ENCODE data around the gene ENTR1. TPM values are rescaled to one million over a fixed set of nuclear protein-coding genes. Genes with fewer than 3 reads are reported as not detected.

Gene ENTR1
- total and polyA plus RNA-seq, 2 of the 13 experiments (the other 11 are each of a cell fraction or from before 2014, with no cell fraction given) = 70.1 to 76.4 TPM

DNA sequence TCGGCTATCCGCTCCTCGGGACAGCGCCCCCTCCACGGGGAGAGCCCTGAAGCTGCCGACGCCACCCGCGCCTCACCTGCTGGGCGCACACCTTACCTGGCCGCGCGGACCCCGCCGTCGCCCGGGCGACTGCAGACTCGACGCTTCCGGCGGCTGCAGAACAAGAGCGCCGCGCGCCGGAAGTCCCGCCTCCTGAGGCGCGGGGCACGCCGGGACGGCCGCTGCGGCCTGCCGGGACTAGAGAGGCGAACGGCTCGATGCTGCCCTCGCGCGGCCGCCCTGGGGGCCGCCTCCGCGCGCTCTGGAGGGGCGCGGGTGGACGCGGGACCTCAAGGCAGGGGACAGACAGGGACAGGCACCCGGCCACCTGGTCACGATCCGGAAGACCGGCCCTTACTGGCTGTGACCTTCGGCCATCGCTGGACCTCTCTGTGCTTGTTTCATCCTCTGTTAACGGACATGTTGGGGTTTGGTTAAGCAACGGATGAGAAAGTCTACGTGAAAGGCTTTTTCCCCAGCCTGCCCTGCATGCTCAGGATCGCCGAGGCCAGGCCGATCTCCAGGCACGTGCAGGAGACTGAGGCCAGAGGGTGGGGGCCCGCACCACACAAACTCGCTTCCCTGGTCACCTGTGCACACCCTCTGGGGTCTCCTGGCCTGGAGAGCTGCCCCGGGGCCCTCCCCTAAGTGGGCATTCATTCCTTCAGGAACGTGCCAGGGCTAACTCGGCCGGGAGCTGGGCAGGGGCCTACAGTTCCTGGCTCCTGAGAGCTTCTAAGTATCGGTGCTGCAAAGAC lies 10.2 kb downstream of the ENTR1 start, which contains the start of gene SNAPC4 (continued):
- TF ChIP-seq ZNF280D (CRISPR knock-in tag; IDR thresholded peaks at IDR 0.05) (no peak), RBM22 (optimal IDR thresholded peaks at IDR 0.05; ENCODE audit: low read length) (no peak), HIVEP1 (CRISPR knock-in tag; IDR thresholded peaks at IDR 0.05) (no peak), DR1 (CRISPR knock-in tag; IDR thresholded peaks at IDR 0.05) (peak; percentile 45; the same call in 1 of the 2 replicates), RAD21 (CRISPR knock-in tag; IDR thresholded peaks at IDR 0.05) (peak; percentile 95), ZNF550 (CRISPR knock-in tag; IDR thresholded peaks at IDR 0.05; ENCODE audit: borderline replicate concordance) (no peak), ATF6 (CRISPR knock-in tag; conservative IDR thresholded peaks at IDR 0.05) (no peak), ZNF878 (CRISPR knock-in tag; IDR thresholded peaks at IDR 0.05) (no peak), ZKSCAN5 (CRISPR knock-in tag; IDR thresholded peaks at IDR 0.05) (no peak), SP1 (IDR thresholded peaks at IDR 0.05) (no peak), SP1 (CRISPR knock-in tag; IDR thresholded peaks at IDR 0.05) (no peak; the same call in 1 of the 2 replicates), TRAFD1 (CRISPR knock-in tag; IDR thresholded peaks at IDR 0.05; ENCODE audit: borderline replicate concordance) (no peak), NRL (CRISPR knock-in tag; IDR thresholded peaks at IDR 0.05; ENCODE audit: borderline replicate concordance) (no peak; the same call in 1 of the 2 replicates), TAF1 (CRISPR knock-in tag; IDR thresholded peaks at IDR 0.05) (peak; percentile 82), MAFK (conservative IDR thresholded peaks at IDR 0.05 in 1 of 2, IDR thresholded peaks at IDR 0.05 in 1 of 2; ENCODE audit: low read length in 2 of 2) (no peak), ZNF564 (CRISPR knock-in tag; IDR thresholded peaks at IDR 0.05) (no peak), ZSCAN20 (CRISPR knock-in tag; IDR thresholded peaks at IDR 0.05; ENCODE audit: borderline replicate concordance) (peak; percentile 46; the same call in 1 of the 2 replicates)
- TF ChIP-seq, protein P1, sequence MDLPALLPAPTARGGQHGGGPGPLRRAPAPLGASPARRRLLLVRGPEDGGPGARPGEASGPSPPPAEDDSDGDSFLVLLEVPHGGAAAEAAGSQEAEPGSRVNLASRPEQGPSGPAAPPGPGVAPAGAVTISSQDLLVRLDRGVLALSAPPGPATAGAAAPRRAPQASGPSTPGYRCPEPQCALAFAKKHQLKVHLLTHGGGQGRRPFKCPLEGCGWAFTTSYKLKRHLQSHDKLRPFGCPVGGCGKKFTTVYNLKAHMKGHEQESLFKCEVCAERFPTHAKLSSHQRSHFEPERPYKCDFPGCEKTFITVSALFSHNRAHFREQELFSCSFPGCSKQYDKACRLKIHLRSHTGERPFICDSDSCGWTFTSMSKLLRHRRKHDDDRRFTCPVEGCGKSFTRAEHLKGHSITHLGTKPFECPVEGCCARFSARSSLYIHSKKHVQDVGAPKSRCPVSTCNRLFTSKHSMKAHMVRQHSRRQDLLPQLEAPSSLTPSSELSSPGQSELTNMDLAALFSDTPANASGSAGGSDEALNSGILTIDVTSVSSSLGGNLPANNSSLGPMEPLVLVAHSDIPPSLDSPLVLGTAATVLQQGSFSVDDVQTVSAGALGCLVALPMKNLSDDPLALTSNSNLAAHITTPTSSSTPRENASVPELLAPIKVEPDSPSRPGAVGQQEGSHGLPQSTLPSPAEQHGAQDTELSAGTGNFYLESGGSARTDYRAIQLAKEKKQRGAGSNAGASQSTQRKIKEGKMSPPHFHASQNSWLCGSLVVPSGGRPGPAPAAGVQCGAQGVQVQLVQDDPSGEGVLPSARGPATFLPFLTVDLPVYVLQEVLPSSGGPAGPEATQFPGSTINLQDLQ (CRISPR knock-in tag; IDR thresholded peaks at IDR 0.05) = no peak
- TF ChIP-seq, protein P2, sequence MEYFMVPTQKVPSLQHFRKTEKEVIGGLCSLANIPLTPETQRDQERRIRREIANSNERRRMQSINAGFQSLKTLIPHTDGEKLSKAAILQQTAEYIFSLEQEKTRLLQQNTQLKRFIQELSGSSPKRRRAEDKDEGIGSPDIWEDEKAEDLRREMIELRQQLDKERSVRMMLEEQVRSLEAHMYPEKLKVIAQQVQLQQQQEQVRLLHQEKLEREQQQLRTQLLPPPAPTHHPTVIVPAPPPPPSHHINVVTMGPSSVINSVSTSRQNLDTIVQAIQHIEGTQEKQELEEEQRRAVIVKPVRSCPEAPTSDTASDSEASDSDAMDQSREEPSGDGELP (IDR thresholded peaks at IDR 0.05; ENCODE audit: borderline replicate concordance, low read depth) = no peak

All from HepG2 (cell line).